Stimulated activated CD8-positive, alpha-beta memory T cell treated with anti-CD3 and anti-CD28 coated beads, Interleukin-12 subunit alpha, Interleukin-12 subunit beta, amount 100 ng/mL, for 24 hours (primary cell): ENCODE data around the gene TPI1.

Source experiments
- DNase-seq: peaks from one replicate; pipeline ENCODE4 v3.0.0-alpha.2; 2020; ENCODE audit errors: extremely low read depth

The TPI1 gene

GRCh38 chr12:6867413-6868210 is at the start of gene TPI1:
TSS of gene TPI1 (plus strand) at chr12:6867531. CDS start at chr12:6867567, 36 bp downstream.
- peak; percentile 58 for DNase-seq

DNA sequence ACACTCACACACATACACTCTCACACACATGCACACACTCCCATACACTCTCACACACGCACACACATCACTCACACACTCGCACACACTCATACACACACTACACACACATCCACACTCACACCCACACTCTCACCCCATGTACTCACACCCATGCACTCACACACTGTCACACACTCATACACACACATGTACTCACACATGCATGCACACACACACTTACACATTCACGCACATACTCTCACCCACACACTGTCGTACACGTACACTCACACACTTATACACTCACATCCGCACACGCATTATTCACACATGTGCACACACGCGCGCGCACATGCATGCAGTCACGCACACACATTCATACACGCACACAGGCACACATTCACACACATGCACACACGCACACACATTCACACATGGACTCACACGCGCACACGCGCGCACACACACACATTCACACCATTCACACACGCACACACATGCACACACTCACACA is 49.6 kb upstream of the TPI1 start:
- no peak for DNase-seq

- no peak for DNase-seq
Observed at GRCh38 chr12:6818222-6818621, 49.1 kb upstream of the TPI1 start.

DNA sequence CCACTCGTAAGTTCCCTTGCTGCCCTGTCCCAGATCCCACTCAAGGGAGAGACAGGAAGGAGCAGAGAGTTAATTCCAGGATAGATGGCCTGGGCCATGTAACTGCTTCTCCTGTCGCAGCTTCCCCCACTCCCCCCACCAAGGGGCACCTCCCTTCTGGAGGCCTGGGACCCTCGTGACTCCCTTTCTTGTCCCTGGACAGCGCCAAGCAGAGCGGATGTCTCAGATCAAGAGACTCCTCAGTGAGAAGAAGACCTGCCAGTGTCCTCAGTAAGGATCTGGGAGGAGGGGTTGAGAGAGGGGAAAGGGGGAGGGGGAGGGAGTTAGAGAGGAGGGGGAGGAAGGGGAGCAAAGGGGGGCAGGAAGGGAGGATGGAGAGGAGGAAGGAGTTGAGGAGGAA is 48.7 kb upstream of the TPI1 start:
- DNase-seq, result no peak

- no peak for DNase-seq
Observed at GRCh38 chr12:6819106-6820030, 48.0 kb upstream of the TPI1 start.

- no peak for DNase-seq
Observed at GRCh38 chr12:6820166-6820565, 47.2 kb upstream of the TPI1 start.

GRCh38 chr12:6821591-6822425 is 45.5 kb upstream of the TPI1 start, which contains the start of gene GPR162:
TSS of gene GPR162 (plus strand) at chr12:6821821. CDS start at chr12:6823899, 2,078 bp downstream.
- DNase-seq, result no peak

DNA sequence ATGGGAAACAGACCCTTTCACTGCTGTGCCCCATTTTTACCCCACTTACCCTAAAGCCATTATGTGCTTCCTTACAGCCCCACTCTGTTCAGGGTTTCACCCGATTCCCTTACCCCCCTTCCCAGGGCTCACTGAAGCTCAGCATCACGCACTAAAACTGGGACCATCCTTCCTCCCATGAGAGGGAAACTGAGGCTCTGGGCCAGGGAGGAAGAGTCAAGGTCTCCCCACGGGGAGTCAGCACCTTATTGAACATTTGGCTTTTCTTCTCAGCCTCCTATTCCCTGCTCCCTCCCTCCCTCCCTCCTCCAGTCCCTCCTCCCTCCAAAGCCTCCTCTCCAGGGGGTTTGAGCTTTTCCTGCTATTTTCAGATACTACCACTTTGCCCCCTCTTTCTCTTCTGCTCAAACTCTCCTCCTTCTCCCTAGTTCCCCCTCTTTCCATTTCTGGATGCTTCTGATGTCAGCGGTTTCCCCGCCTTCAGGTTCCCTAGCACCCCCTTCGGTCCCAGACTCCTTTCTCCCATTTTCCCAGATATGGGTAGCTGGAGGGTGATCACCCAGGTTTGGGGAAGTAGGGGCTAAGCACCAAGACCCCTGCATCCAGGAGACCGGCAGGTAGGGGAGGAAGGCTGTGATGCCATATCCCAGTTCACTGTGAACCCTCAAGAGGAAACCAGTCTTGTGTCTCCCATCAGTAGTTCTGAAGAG is 44.8 kb upstream of the TPI1 start:
- no peak for DNase-seq

DNA sequence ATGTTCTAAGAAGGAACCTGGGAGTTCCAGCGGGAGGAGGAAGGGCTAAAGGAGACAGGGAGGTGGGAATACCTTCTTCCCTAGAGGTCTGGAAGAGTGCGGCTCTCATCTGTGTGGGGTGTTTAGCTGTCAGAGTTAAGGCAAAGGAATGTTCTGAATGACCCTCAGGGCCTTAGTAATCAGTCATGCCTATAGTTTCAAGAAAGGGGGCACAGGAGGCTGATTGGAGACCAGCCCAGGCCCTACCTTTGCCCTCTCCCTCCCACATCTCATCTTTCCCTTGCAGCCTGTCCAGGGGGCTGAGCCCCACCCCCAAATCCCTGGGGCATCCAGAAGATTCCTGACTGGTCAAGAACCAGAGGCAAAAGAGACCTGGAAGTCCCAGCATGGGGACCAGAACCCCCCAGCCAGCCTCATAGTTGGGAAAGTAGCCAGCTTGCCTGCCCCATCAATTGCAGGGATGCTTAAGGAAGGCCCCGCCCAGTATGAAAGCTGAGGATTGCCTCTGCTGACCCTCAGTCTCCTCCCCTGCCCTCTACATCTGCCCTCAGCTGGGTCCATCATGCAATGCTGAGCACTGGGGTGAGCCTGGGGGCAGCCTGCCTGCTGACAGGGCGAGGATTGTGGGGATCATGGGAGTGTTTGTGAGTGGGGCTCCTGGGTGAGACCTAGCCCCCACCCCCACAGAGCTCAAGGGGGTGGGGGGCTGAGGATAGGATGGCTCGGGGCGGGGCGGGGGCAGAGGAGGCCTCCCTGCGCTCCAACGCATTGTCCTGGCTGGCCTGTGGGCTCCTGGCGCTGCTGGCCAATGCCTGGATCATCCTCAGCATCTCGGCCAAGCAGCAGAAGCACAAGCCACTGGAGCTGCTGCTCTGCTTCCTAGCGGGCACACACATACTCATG is 43.9 kb upstream of the TPI1 start:
- DNase-seq, result no peak

DNA sequence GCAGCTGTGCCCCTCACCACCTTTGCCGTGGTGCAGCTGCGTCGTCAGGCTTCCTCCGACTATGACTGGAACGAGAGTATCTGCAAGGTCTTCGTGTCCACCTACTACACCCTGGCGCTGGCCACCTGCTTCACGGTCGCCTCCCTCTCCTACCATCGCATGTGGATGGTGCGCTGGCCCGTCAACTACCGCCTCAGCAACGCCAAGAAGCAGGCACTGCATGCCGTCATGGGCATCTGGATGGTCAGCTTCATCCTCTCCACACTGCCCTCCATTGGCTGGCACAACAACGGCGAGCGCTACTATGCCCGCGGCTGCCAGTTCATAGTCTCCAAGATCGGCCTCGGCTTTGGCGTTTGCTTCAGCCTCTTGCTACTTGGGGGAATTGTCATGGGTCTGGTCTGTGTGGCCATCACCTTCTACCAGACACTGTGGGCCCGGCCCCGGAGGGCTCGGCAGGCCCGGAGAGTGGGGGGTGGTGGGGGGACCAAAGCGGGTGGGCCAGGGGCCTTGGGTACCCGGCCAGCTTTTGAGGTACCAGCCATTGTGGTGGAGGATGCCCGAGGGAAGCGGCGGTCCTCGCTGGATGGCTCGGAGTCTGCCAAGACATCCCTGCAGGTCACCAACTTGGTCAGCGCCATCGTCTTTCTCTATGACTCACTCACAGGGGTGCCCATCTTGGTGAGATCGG is 43.1 kb upstream of the TPI1 start:
- DNase-seq, result no peak

DNA sequence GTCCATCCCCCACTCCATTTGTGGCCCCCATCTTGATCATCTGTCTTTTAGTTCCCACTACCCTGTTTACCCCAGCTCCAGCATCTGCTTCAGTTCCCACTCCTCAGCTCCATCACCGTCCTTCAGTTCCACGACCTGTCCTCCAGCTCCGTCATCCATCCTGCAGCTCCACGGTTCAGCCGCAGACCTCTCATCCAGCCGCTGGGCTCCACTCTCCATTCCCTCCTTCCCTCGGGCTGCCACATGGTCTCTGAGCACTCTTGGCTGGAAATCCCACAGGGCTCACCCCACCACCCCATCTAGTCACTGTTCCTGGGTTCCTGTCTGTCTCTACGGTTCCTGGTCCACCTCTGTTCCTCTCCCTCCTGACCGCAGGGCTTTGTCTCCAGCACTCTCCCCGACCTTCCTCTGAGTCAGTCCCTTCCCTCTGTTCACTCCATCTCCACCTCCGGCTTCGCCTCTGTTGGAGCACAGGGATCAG is 42.4 kb upstream of the TPI1 start:
- DNase-seq, result no peak

DNA sequence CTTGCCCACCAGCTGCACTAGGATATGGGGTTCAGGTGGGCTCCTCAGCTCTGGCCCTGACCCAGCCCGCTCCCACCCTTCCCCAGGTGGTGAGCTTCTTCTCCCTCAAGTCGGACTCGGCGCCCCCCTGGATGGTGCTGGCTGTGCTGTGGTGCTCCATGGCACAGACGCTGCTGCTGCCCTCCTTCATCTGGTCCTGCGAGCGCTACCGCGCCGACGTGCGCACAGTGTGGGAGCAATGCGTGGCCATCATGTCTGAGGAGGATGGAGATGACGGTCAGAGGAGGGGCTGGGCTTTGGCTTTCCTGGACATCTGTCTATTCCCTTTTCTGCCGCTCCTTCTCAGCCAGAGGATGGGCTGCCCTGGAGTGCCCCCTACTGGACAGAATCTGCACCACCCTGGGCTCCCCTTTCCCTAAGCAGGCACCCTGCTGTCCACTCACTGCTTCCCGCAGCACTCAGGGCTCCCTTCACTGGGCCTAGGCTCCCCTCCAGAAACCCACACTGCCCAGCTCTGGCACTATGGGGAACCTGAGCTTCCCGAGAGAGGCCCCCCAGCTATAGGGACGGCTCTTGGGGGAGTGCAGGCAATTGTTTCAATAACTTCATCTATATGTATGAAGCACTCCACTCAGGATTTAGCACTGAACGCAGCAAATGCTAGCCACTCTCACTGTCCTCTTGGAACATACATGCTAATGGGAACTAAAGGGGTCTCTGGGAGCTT is 41.8 kb upstream of the TPI1 start:
- peak; percentile 40 for DNase-seq

- DNase-seq, result no peak
Observed at GRCh38 chr12:6826125-6826733, 41.1 kb upstream of the TPI1 start.

DNA sequence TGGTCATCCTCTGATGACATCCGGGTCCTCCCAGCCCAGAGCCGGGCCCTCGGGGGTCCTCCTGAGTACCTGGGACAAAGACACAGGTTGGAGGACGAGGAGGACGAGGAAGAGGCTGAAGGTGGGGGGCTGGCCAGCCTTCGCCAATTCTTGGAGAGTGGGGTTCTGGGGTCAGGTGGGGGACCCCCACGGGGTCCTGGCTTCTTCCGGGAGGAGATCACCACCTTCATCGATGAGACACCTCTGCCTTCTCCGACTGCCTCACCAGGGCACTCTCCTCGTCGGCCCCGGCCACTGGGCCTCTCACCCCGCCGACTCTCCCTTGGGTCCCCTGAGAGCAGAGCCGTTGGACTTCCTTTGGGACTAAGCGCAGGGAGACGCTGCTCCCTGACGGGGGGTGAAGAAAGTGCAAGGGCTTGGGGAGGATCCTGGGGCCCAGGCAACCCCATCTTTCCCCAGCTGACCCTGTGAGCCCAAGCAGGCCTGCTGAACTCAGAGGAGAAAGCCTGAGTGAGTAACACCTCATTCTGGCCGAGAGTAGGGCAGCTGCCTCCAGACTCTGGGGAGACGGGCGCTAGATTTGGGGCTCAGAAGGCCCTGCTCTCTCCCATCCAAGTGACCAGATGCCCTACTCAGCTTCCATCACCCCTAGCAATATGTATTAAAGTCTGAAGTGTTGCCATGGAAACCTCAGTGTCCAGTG is 40.4 kb upstream of the TPI1 start:
- DNase-seq, result no peak

GRCh38 chr12:6827437-6827911 is 39.9 kb upstream of the TPI1 start:
- no peak for DNase-seq

- no peak for DNase-seq
Observed at GRCh38 chr12:6827982-6828780, 39.1 kb upstream of the TPI1 start, which contains the start of gene P3H3. TSS of gene P3H3 (plus strand) at chr12:6828407. CDS start at chr12:6828441, 34 bp downstream.
